Measurements from ENCODE around the gene SLC35B2.

The SLC35B2 gene

DNA sequence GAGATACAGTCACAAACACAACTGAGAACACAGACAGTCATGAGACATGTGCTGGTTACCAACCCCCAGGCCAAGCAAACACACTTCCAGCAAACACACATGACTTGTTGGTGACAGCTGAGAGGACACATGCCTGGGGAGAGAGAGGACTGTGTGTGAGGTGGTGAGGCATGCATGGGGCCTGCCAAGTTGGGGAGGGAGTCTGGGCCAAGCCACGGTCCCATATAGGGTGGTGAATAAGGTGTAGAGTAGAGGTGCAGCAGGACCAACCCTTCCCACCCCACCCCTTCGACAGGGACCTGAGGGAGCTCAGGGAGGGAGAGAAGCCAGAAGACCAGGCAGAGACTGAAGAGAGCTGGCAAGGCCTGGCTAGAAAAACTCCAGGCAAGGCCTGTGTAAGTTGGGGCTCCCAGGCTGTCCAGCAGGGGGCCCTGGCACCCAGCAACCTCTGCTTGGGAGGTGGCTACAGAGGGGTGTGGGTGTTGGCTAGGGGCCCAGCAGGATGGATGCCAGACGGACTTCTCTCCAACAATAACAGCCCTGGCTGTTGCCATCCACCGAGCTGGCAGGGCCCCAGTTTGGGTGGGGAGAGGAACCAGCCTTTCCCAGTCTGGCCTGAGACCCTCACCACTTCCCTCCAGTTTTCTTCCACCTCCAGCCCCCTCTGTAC lies 35.9 kb downstream of the SLC35B2 start:
- DNase-seq (ENCODE audit: low read depth), result peak; percentile 52

DNA sequence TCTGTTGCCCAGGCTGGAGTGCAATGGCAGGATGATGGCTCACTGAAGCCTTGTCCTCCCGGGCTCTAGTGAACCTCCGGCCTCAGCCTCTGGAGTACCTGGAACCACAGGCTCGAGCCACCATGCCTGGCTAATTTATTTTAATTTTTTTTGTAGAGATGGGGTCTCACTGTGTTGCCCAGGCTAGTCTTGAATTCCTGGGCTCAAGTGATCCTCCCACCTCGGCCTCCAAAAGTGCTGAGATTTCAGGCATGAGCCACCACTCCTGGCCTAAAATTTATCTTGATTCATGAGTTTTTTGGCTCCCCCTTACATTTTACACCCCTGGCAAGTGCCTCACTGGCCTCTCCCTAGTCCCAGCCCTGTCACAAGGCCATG lies 36.4 kb downstream of the SLC35B2 start:
- no peak for DNase-seq (ENCODE audit: low read depth)

DNA sequence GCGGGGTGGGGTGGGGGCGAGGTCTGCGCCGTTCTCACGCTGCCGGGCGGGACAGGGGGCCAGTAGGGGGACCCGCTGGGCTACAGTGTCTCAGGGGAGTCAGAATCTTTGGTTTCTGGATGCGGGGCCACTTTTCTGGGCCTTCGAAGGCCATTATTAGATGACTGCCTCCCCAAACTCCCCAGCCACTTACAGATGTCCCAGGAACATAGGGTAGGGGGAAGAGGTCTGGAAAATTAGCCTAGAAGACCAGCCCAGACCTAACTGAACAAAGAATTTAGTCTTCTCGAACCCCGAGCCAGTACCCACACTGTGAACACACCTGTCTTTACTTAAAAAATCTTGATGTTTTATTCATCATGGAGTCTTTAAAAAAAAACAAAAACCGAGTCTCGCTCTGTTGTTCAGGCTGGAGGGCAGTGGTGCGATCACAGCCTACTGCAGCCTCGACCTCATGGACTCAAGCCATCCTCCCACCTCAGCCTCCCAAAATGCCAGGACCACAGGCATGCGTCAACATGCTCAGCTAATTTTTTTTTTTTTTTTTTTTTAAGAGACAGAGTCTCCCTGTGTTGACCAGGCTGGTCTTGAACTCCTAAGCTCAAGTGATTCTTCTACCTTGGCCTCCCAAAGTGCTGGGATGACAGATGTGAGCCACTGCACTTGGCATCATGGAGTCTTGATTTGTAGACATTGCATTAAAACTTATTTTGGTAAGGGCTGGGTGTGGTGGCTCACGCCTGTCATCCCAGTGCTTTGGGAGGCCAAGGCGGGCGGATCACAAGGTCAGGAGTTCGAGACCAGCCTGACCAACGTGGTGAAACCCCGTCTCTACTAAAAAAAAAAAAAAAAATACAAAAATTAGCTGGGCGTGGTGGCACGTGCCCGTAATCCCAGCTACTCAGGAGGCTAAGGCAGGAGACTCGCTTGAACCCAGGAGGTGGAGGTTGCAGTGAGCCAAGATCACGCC lies 37.2 kb downstream of the SLC35B2 start:
- DNase-seq (ENCODE audit: low read depth), result no peak

GRCh38 chr6:44219053-44219814 lies 38.1 kb downstream of the SLC35B2 start:
- DNase-seq (ENCODE audit: low read depth), result no peak

GRCh38 chr6:44217332-44218143 lies 39.8 kb downstream of the SLC35B2 start:
- no peak for DNase-seq (ENCODE audit: low read depth)

DNA sequence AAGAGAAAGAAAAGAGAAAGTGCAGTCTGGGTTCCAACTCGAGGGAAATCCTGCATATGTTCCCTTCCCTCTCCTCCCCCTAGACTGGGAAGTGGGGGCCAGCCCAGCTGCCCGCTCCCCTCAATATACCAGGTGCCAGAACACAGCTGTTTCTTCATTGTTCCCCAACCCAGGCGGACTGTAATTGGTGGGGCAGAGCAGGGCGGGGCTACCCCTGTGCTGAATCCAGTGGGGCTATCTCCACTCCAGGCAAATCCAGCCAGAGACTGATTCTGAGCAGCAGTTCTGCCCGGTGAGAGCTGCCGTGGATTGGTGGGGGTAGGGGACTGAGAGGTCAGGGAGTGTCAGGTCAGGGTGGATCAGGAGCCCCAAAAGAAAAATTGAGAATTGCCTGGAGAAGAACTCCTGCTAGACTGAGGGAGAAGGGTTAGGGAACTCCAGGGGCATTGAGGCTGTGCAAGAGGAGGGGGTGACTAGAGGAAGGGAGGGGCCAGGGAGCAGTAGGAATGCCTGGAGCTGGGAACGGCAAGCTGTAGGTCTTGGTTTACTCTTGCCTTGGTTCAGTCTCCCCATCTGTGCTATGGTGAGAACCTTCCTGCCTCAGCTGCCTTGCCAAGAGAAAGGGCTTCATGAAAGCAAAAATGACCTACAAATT lies 40.5 kb downstream of the SLC35B2 start, which contains the start of gene MYMX:
TSS of gene MYMX (plus strand) at position 250 of the 655 bp plus-strand sequence. CDS start 546 bp downstream, outside the sequence.
- DNase-seq (ENCODE audit: low read depth), result no peak

GRCh38 chr6:44214307-44214706 lies 43.0 kb downstream of the SLC35B2 start:
- DNase-seq (ENCODE audit: low read depth), result no peak

- no peak for DNase-seq (ENCODE audit: low read depth)
Observed at GRCh38 chr6:44211284-44211683, 46.0 kb downstream of the SLC35B2 start.

DNA sequence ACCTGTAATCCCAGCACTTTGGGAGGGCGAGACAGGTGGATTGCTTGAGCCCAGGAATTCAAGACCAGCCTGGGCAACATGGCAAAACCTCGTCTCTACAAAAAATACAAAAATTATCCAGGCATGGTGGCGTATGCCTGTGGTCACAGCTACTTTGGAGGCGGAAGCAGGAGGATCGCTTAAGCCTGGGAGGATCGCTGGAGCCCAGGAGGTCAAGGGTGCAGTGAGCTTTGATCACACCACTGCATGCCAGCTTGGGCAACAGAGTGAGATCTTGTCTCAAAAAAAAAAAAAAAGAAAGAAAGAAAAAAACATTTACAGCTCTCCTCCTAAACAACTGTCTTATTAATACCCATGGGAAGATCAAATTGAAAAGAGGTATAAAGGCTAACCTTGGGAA lies 49.4 kb downstream of the SLC35B2 start:
- DNase-seq (ENCODE audit: low read depth), result no peak

All from stimulated activated CD4-positive, alpha-beta T cell treated with anti-CD3 and anti-CD28 coated beads, Interleukin-2, amount 100 ng/mL, for 4 hours (primary cell).